ENCODE data around the gene NAT9. TPM values are rescaled to one million over a fixed set of nuclear protein-coding genes. Genes with fewer than 3 reads are reported as not detected.

The NAT9 gene
- total and polyA plus RNA-seq, 10 donors, result 25.6 to 48.4 (median 38.5) TPM

- H3K27me3 ChIP-seq (replicated peaks in 1 of 7), result no peaks in the 10 kb centered on the region
- peaks cover 45 to 100% (median 84%) of the 10 kb centered on the region in 6 donors for H3K4me1 ChIP-seq
- peaks cover 0 to 38% (median 3%) of the 10 kb centered on the region in 6 donors for H3K36me3 ChIP-seq
- TF ChIP-seq POLR2A (IDR thresholded peaks at IDR 0.05) (no peak), POLR2AphosphoS5 (IDR thresholded peaks at IDR 0.05) (peak in 1 of 3 donors; percentile 10)
- no peak for DNase-seq
- intact Hi-C loops (cut with DNase I; ENCODE audit: low total_unique reads), result no loop called here
- H3K4me3 ChIP-seq, result peak overlapping the region in 3 of 8 donors; percentile 0 to 56 (median 10)
- no peaks in the 10 kb centered on the region for H3K9me3 ChIP-seq
- WGBS, 5 donors, result 47 to 56% (median 53%) methylated on average over 24 to 26 of the region's 26 CpGs
- peak overlapping the region; percentile 29 to 79 (median 56) for H3K27ac ChIP-seq
Measured at GRCh38 chr17:74757931-74758847, 18.0 kb downstream of the NAT9 start.

GRCh38 chr17:74757502-74757901, 18.6 kb downstream of the NAT9 start:
- intact Hi-C loops (cut with DNase I; ENCODE audit: low total_unique reads), result no loop called here
- no peak for TF ChIP-seq POLR2AphosphoS5 (IDR thresholded peaks at IDR 0.05)
- no peak for TF ChIP-seq POLR2A (IDR thresholded peaks at IDR 0.05)
- TF ChIP-seq CTCF (IDR thresholded peaks at IDR 0.05 in 8 of 11, conservative IDR thresholded peaks at IDR 0.05 in 3 of 11), result no peak
- WGBS, 5 donors, result 27 to 67% (median 52%) methylated on average over 2 to 3 of the region's 3 CpGs
- Histone ChIP-seq H3K4me1 (peaks cover 51 to 100% (median 89%) of the 10 kb centered on the region in 6 donors), H3K36me3 (peaks cover 0 to 38% (median 3%) of the 10 kb centered on the region in 6 donors), H3K4me3 (peak overlapping the region in 1 of 8 donors; percentile 56), H3K27me3 (replicated peaks in 1 of 7) (no peaks in the 10 kb centered on the region), H3K9me3 (no peaks in the 10 kb centered on the region), H3K27ac (peak overlapping the region in 7 of 8 donors; percentile 29 to 79 (median 58))
- DNase-seq, result no peak

GRCh38 chr17:74756891-74757290, 19.3 kb downstream of the NAT9 start:
- 45 to 69% (median 63%) methylated on average over 2 to 3 of the region's 3 CpGs for whole genome bisulfite sequencing, 5 donors
- Histone ChIP-seq H3K27ac (peak overlapping the region in 6 of 8 donors; percentile 4 to 79 (median 49)), H3K9me3 (no peaks in the 10 kb centered on the region), H3K4me3 (peak overlapping the region in 1 of 8 donors; percentile 56), H3K4me1 (peaks cover 55 to 100% (median 95%) of the 10 kb centered on the region in 6 donors), H3K27me3 (replicated peaks in 1 of 7) (no peaks in the 10 kb centered on the region), H3K36me3 (peaks cover 0 to 36% (median 2%) of the 10 kb centered on the region in 6 donors)
- DNase-seq, result peak; percentile 67
- TF ChIP-seq POLR2A (IDR thresholded peaks at IDR 0.05) (no peak), POLR2AphosphoS5 (IDR thresholded peaks at IDR 0.05) (no peak), CTCF (IDR thresholded peaks at IDR 0.05 in 8 of 11, conservative IDR thresholded peaks at IDR 0.05 in 3 of 11) (no peak)
- intact Hi-C loops (cut with DNase I; ENCODE audit: low total_unique reads), result no loop called here

- intact Hi-C loops (cut with DNase I; ENCODE audit: low total_unique reads), result no loop called here
- no peaks in the 10 kb centered on the region for H3K27me3 ChIP-seq (replicated peaks in 1 of 7)
- WGBS, 5 donors, result 85 to 96% (median 89%) methylated on average over 8 of the region's 8 CpGs
- no peak for DNase-seq
- peak overlapping the region in 1 of 8 donors; percentile 95 for H3K27ac ChIP-seq
- H3K4me1 ChIP-seq, result peaks cover 54 to 100% (median 98%) of the 10 kb centered on the region in 6 donors
- no peak for TF ChIP-seq CTCF (IDR thresholded peaks at IDR 0.05 in 8 of 11, conservative IDR thresholded peaks at IDR 0.05 in 3 of 11)
- no peak for TF ChIP-seq POLR2AphosphoS5 (IDR thresholded peaks at IDR 0.05)
- no peak for TF ChIP-seq POLR2A (IDR thresholded peaks at IDR 0.05)
- H3K36me3 ChIP-seq, result peaks cover 0 to 24% (median 0%) of the 10 kb centered on the region in 6 donors
- H3K9me3 ChIP-seq, result no peaks in the 10 kb centered on the region
- no peak overlapping the region for H3K4me3 ChIP-seq
Measured at GRCh38 chr17:74755533-74755932, 20.6 kb downstream of the NAT9 start.

Data from spleen (tissue), 11 donors.